GM21576 (cell line): ENCODE measurements around the gene CRADD.
"Not testable (repeated sequence)": the region's sequence is repeated elsewhere in the genome, so short reads cannot be mapped to it uniquely, and the experiment has no call there.

ENCODE experiments used
- ATAC-seq: cut with Tn5 transposase; IDR thresholded peaks from one replicate; pipeline ENCODE4 v1.9.1; 2021; ENCODE audit warnings: mild to moderate bottlenecking, moderate library complexity; ENCODE audit not compliant: unreplicated experiment

The CRADD gene

DNA sequence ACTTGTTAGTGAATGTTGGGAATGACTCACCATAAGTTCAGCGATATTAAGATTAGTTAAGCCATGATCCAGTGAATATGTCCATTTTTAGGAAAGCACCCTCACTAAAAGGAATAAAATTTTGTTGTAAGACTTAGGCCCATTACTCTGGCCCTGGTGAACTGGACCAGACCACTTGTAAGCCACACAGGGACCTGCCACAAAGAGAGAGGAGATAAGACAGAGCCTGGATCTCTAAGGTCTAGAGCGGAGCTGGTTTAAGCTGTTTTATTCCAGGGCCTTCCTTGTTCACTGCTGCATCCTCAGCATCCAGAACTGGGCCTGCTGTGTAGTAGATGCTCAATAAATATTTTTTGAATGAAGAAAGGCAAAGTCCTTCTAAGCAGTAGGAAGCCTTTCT, 79.1 kb downstream of the CRADD start:
- no peak for ATAC-seq

DNA sequence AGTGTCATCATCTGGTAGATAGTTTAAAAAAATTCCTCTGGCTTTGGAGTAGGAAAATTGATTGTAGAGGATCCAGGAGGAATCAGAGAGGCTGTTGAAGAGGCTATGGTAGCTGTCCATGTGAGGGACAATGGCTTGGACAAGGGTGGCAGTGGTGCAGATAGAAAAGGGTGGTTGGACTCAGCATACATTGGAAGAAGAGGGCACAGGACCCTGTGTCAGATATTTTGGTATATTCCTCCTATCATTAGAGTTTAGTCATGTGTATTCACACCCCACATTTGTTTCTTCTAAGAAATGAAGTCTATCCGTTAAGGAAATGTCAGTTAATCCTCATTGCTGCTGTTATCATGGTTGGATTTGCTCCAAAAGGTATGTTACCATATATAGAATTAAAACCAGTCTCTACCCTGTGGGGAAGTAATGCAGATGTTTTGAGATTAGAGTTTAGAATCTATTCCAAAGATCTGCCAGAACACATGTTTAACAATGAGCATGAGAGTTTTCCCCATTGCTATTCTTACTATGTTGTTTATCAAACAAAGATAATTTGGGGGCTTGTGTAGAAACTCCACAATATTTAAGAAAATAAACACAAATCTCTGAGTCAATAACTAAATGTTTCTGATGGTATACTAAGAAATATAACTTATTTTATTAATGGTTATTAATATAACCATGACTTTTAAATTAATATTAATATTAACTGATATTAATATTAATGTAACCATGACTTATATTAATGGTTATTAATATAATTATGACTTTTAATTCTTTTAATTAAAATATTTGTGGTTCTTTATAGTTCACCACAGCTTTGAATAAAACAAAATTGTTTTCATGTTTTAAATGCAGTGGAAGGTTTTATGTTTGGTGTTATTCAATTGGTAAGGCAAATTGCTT, 80.9 kb downstream of the CRADD start:
- no peak for ATAC-seq

DNA sequence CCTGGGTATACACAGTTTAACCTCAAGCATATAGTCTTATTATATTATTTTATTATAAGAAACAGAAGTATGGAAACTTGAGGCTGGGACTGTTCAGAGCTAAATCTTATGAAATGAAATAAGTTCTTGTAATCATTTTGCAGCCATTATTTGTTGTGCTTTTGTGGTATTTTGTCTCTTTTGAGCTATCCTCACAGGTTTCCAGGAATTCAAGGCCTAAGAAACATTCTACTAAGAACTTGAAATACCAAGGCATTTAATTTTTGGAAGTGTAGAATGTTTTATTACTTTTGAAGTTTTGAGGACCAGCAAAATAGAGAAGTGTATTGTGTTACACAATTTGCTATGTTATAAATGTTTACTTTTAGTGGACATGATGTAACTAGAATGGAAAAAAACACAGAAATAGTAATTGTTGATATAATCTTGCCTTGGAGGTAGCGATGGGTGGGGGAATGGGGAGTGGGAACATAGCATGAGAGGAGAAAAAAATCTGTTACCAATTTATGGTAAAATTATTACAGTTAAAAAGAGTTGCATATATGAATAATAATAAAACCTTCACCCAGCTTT, 81.7 kb downstream of the CRADD start:
- no peak for ATAC-seq

DNA sequence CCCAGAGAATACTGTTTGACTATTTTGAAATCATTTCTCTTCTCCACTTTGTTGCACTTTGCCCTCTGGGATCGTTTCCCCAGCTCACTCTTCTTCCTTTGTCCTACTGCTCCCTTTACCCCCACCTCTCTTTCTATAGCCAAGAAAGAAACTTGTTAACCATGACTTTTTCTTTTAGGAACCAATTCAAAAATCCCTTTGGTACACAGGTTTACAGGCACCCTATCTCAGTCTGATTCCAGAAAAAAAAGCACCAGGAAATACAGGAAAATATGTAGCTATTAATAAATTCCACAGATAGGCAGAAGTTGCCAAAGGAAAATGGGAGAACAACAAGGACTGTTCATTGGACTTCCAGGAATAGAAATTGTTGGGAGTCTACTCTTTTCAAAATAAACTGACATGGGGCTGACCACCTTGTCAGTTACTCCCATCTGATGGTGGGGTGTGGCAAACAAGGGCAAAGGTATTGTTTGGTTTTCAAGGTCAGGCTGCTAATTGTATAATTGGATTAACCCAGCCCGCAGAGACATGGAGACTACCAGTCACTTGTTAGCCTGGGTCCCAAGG, 82.4 kb downstream of the CRADD start:
- no peak for ATAC-seq

DNA sequence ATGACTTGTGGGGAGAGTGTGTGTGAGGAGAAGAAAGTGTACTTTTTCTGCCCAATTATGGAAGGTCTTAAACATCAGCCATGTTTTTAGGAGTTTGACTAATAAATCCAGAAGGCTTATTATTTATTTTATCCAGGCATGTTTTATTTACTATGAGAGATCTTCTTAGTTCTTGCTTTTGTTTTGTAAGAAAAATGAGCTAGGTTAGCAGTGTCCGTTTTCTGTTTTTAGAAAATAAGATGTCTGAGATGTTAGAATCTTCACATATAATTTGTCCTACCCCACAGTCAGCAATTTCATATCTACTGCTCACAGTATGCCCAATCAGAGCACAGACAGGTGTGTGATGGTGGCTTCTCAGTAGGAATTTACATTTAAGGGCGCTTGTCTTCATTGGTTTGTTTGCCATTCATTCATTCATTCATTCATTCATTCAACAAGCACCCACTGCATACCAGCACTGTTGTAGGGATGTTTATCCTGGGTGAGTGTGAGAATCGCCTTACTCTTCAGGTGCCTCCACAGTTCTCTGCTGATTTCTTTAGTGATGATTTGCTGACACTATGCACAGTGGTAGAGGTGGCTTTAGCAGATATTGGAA, 83.2 kb downstream of the CRADD start:
- no peak for ATAC-seq

DNA sequence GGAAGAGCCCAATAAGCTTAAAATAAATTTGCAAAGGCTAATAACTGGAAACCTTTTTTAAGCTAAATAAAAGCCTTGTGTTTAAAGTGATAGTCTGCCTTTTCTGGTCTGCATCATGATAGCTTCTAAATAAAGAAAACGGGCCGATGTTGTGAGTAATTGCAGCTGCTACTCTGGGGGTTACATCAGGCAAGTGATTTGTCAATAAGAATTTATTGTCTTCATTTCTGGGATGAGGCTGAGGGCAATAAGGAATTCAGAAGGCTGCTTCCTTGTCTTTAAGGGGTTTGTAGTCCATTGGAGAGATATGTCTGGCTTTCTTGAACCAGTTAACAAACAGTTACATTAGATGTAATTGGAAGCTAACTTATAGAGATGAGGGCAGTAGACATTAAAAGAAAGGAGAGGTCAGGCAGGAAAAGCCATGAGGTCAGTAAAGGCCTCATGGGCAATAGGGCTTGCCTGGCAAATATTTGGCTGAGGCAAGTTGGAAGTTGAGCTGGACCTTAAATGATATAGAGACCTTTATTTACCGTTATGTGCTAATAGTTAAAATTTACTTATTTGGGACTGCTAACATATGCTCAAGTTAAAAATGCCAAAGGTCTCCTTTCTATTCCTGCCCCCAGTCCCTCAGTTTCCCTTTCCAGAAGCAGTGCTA, 85.0 kb downstream of the CRADD start:
- ATAC-seq = no peak

DNA sequence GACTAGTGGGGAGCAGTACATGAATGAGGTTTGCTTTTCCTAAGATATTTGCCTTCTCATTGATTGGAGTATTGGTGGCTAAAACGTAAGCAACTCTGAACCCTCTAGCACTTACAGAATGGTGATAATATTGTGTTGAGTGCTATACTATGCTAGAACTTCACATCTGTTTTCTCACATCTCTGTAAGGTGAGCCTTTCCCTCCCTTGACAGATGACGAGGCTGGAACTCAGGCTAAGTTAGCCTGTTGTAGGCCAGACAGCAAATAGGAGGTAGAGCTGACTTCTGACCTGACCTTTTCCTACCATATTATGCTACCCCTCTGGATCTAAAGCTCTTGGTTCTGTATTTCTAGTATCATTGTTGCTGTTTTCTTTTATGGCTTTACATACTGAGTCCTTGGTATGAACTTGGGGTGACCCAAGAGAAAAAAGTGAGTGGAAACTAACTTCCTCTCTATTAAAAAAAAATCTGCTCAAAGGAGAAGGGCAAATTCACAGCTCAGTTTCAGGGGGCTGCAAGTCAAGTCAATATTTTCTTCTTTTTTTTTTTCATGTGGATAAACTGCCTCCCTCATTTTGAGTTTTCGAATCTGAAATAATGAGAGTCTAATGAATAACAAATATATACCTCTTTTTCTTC, 85.9 kb downstream of the CRADD start:
- ATAC-seq = no peak

DNA sequence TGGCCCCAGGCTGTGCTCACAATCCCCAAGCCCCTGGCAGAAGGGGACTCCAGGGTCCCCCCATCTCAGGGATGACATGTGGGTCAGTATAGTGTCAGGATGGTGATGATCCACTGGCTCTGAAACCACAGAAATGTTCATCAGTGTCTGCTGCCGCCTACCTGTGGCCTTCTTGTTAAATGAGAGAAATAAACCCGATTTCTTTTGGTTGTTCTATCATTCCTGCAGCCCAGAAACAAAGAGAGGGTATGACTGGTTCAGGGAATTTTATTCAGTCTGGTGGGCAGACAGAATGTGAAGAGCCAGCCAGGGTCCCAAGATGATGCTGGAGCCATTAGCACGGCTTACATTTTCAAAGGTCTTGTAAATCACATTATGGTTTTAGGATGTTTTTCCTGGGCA, 86.6 kb downstream of the CRADD start:
- no peak for ATAC-seq

DNA sequence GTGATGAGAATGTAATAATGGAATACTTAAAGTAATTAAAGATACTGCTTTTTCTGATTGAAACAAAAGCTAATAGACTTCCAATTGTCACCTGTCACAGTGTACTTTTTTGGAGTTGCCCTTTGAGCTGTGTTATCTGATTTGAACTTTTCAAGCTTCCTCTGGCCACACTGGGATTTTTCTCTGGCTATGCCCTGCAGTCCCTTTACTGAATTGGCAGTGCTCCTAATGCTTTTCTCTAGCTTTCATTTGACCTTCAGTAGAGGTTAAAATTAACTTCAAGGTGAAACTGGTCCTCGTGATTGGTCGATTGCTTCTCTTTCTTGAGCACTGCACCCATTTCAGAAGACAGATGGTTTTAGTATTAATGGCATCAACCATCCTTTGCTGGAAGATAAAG, 89.2 kb downstream of the CRADD start:
- no peak for ATAC-seq

DNA sequence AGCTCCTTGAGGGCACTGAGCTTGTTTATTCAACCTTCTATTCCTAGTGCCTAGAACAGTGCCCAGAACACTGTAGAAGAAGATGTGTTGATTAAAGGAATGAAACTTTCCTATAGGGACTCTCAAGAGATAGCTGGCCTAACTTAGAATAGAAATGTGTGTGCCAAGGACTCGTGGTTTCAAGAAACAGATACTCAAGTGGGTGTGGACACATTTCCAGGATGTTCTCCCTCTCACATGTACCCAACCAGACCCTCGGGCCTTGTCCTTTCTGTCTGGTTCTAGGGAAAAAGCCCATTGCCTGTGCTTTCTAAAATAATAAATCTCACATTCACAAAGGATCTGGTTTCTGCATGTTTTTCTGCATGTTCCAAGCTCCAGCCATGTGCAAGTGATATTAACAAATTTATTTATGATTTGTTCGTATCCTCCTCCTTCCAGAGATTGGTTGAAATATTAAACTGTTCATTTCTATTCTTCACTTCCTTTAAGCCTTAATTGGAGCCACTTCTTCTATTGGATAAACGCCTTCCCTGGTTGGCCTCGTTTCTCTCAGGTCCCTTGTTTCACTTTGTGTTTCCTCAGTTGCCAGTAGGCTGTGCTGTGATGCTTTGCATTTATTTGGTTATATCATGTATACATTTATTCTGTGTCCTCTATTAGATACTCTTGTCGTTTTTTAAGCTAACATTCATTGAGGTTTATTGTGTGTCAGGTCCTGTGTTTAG, 89.8 kb downstream of the CRADD start:
- ATAC-seq = no peak

DNA sequence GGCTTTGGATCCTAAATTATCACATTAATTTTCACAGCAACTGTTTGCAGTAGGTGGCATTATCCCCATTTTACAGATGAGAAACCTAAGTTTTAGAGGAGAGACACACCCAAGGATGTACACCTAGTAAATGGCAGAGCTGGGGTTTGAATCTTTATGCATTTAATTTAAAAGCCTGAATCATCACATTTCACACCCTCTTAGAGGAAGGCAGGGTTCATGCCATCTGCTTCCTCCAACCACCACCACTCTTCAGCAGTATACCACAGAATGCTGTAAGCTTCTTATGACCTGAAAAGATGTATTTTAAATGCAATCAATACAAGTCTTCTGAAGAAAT, 90.3 kb downstream of the CRADD start:
- no peak for ATAC-seq

DNA sequence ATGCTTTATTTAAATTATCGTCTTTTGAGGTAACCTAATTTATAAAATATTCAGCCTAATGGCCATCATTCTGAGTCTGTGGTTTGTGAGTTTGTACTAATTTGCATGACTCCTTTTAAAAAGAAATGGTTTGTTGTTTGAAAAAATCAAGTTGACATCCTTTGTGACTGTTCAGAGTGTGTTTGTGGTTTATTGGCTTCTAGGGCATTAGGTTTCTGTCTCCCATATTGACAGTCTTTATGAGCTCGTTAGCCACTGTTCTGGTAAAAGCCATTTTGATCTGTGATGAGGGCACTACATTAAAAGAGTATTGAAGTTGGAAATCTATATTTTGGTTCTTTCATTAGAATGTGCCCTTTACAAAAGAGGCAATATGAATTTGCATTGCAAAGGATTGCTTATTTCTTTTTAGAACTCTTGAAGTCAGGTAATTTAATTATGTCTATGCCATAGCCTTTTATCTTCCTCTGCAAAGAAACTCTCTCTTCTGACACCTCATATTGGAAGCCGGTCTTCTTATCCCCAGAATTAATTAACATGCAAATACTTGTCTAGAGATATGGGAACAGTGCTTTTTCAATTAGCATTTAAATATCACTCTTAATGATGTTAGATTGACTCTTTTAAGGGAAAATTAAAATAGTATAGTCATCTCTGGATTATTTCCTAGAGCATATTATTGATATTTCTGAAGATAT, 95.0 kb downstream of the CRADD start:
- ATAC-seq = no peak

DNA sequence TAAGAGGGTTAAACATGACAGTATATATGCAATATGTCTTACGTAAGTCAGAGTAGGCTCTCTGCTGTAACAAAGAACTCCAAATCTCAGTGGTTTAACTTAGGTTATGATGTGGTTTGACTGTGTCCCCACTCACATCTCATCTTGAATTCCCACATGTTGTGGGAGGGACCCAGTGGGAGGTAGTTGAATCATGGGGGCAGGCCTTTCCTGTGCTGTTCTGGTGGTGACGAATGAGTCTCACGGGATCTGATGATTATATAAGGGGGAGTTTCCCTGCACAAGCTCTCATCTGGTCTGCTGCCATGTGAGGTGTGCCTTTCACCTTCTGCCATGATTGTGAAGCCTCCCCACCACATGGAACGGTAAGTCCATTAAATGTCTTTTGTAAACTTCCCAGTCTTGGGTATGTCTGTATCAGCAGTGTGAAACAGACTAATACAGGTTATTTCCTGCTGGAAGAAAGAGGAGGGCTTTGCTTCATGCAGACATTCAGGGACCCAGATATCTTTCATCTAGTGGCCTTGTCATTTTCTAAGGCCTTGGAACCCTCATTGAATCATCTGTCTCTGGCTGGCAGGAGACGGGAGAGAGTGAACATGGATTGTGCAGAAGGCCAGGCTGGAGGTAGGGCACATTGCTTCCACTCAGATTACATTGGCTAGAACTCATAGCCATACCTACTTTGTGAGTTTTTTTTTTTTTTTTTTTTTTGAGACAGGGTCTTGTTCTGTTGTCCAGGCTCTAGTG, 96.1 kb downstream of the CRADD start:
- no peak for ATAC-seq

DNA sequence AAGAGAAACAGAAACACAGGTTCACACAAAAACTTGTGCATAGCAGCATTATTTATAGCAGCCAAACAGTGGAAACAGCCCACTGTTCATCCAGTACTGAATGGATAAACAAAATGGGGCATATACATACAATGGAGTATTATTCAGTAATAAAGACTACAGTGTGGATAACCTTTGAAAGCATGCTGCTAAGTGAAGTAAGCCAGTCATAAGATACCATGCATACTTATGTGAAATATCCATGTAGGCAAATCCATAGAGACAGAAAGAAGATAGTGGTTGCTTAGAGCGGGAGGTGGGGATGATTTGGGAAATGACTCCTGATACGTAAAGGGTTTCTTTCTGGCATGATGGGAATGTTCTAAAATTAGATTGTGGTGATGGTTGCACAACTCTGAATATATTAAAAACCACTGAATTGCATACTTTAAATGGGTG, 99.4 kb downstream of the CRADD start:
- no peak for ATAC-seq

DNA sequence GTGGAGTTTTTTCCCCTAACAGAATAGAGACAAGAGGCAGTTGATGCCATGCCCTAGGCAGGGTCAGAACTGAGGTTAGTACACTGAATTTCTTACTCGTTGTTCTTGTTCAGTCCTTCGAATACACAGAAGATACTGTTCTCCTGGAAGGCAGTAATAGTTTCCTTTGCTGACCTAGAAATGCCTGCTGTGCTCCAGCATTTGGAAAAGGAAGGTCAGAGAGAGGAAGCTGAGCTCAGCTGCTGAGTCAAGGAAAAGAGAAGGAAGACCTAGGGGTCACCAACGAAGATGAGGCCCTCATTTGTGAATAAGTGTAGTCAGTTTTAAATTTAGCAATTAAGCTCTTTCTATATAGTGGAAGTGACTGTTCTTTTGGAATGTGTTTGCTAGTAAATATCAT, 100.1 kb downstream of the CRADD start:
- ATAC-seq = no peak

DNA sequence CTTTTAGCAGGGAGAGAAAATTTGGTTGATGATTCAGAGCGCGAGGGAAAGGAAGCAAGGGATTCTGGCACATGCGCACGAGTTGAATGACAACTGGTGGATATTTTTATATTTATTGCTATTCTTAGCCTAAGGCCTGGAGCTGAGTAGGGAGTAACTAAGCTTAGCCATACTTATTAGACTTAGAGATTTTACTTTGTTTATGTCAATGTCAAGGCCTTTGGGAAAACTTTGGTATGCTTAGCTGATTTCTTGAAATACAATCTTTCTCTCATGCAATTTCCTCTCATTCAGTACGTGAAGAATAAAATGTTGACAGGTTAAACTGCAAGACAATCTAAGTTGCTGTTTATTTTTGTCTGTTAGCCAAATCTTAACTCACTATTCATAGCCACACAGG, 101.1 kb downstream of the CRADD start:
- no peak for ATAC-seq

DNA sequence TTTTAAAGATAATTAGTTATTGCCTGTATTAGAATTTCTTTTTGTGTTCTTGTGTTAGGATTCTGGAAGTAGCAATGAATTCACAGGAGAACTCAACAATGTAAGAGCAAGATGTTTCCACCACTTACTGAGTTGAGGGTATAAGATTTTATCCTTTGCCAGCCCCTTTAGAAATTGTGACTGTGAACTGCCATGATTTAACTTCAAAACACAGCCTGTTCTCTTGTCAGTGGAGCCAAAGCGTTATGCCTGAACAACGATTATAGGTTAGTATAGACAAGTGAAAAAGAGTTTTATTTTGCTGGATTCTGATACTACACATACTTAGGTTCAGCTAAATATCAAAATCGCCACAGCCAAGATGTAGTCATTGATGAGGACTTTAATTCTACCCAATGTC, 101.6 kb downstream of the CRADD start:
- no peak for ATAC-seq

DNA sequence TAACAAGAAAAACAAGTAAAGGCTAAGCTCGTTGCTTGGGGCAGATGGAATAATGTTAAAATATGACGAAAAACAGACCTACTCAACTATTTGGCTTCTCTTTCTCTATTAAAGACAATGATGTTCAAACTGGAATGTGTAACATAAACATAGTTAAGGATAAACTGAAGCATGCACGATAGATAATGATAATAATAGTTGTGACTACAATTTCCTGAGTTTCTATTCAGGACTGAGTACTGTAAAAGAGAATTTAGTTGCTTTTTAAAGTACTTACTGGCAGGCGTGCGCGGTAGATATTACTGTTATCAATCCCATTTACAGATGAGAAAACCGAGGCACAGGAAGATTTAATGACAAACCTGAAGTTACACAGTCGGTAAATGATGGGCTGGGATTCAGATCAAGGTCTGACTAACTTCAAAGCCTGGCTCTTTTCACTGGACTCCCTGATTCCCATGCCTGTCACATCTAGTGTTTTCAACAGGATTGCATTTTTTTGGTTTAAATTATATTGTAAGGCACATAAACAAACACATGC, 103.0 kb downstream of the CRADD start:
- no peak for ATAC-seq

DNA sequence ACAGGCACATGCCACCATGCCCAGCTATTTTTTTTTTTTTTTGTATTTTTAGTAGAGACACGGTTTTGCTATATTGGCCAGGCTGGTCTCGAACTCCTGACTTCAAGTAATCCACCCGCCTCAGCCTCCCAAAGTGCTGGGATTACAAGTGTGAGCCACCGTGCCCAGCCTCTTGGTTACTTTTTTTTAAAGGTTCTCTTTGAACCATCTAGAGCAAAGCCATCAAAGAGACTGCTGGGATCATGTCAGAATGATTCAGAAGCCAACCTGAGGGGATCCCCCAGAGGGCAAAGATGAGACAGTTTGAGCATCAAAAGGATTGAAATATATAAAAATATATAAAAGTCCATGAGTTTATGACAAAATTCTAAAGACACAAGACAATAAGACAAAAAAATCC, 103.7 kb downstream of the CRADD start:
- ATAC-seq = not testable (repeated sequence)
